ENCODE results near the gene CAMK1D. TPM values are rescaled to one million over a fixed set of nuclear protein-coding genes. Genes with fewer than 3 reads are reported as not detected.
"Not testable (repeated sequence)": the region's sequence is repeated elsewhere in the genome, so short reads cannot be mapped to it uniquely, and the experiment has no call there.

CAMK1D gene
- total RNA-seq, 1 donor from 2014 or later = 7.4 TPM

DNA sequence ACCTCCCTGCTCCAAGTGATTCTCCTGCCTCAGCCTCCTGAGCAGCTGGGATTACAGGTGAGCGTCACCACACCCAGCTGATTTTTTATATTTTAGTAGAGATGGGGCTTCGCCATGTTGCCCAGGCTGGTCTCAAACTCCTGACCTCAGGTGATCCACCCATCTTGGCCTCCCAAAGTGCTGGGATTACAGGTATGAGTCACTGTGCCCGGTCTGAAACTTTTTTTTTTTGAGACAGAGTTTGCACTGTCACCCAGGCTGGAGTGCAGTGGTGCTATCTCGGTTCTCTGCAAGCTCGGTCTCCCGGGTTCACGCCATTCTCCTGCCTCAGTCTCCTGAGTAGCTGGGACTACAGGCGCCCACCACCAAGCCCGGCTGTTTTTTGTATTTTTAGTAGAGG lies 21.0 kb upstream of the CAMK1D start:
- H3K36me3 Mint-ChIP-seq (ENCODE audit: low read depth); H3K27ac Mint-ChIP-seq; DNase-seq (ENCODE audit: low spot score); H3K4me1 Mint-ChIP-seq (ENCODE audit: low read depth); H3K9me3 Mint-ChIP-seq; H3K27me3 Mint-ChIP-seq (ENCODE audit: insufficient read depth); H3K4me3 Mint-ChIP-seq; intact Hi-C loops (cut with micrococcal nuclease): not testable (repeated sequence)

DNA sequence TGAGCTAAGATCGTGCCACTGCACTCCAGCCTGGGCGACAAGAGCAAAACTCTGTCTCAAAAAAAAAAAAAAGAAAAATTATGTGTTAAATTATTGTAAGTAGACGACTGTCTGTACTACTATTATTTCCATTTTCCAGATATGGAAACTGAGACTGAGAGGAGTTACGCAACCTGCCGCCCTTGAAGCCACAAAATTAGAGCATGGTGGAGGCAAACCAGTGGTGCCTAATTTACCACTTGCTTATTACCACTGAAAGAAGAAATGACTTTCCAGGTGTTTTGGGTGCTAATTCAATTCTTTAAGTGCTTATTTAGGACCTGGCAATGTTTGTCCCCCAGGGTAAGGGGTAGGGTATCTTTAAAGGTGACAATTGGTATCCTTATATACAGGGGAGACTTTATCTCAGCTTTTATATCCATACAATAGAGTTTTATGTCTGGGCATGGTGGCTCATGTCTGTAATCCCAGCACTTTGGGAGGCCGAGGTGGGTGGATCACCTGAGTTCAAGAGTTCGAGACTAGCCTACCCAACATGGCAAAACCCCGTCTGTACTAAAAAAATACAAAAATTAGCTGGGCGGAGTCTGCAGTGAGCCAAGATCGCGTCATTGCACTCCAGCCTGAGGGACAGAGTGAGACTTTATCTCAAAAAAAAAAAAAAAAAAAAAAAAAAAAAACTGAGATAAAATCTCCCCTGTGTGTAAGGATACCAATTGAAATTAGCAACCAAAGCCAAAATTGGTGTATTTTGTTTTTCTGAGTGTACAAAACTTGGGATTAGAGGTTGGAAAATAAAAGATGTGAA lies 16.6 kb upstream of the CAMK1D start:
- H3K27me3 Mint-ChIP-seq (ENCODE audit: insufficient read depth) = peaks cover 9% of the 10 kb centered on the region
- H3K4me1 Mint-ChIP-seq (ENCODE audit: low read depth) = peaks cover 5% of the 10 kb centered on the region
- intact Hi-C loops (cut with micrococcal nuclease) = no loop called here
- H3K9me3 Mint-ChIP-seq = no peaks in the 10 kb centered on the region
- no peak overlapping the region for H3K4me3 Mint-ChIP-seq
- DNase-seq (ENCODE audit: low spot score) = no peak
- no peak overlapping the region for H3K27ac Mint-ChIP-seq
- H3K36me3 Mint-ChIP-seq (ENCODE audit: low read depth) = no peaks in the 10 kb centered on the region

DNA sequence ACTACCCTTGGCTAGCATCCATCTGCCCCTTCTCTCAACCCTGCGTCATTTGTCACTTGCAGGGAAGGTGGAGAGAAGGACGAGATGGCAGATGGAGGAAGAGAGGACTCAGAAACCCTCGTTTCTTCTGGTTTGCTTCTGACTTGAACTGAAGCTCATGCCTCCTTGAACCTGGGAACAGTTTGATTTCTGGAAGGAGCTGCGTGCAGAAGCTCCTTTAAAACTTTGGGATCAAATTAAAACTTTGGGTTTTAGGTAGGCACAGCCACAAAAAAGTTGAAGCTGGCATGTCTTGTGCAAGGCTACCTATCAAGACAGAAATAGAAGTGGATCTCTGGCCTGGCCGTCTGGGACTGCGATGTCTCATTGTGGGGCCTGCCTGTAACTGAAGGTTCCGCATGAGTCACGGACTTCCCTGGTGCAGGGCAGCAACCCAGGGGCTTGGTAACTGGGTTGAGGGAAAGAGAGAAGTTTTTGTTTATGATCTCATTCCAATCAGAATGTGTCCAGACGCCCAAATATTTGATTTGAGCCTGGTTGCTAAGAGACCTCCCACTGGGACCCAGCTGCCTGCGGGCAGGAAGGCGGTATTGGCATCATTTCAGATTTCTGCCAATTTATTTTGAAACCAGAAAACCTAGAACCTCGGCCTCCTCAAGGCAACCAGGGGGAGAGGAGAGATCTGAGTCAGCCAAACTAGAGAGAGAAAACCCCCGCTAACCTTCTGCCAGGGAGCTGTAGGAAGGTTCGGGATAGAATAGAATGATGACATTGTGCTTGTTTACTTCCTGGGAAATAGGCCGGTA lies 15.8 kb upstream of the CAMK1D start:
- intact Hi-C loops (cut with micrococcal nuclease) = no loop called here
- Mint-ChIP-seq H3K9me3 (no peaks in the 10 kb centered on the region), H3K4me1 (ENCODE audit: low read depth) (peaks cover 5% of the 10 kb centered on the region), H3K36me3 (ENCODE audit: low read depth) (no peaks in the 10 kb centered on the region), H3K27ac (no peak overlapping the region), H3K4me3 (no peak overlapping the region), H3K27me3 (ENCODE audit: insufficient read depth) (peaks cover 9% of the 10 kb centered on the region)
- DNase-seq (ENCODE audit: low spot score) = no peak

DNA sequence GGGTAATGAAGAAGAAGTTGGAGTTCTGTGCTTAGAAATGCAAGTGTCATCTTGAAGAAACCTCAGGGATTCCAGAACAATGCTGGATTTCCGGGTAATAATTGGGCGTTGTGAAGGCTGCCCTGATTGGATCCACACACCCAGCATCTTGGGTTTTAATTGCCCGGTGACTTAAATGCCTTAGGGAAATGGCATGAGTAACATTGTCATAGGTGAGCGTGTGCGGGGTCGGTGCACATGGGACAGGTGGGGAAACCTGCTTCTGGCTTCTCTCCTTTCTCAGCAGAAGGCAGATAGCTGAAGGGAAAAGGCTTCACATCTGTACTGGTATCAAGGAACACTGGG lies 15.2 kb upstream of the CAMK1D start:
- no peaks in the 10 kb centered on the region for H3K36me3 Mint-ChIP-seq (ENCODE audit: low read depth)
- no peak overlapping the region for H3K4me3 Mint-ChIP-seq
- H3K27me3 Mint-ChIP-seq (ENCODE audit: insufficient read depth) = peaks cover 9% of the 10 kb centered on the region
- intact Hi-C loops (cut with micrococcal nuclease) = no loop called here
- no peaks in the 10 kb centered on the region for H3K9me3 Mint-ChIP-seq
- H3K4me1 Mint-ChIP-seq (ENCODE audit: low read depth) = peaks cover 5% of the 10 kb centered on the region
- H3K27ac Mint-ChIP-seq = no peak overlapping the region
- DNase-seq (ENCODE audit: low spot score) = no peak

DNA sequence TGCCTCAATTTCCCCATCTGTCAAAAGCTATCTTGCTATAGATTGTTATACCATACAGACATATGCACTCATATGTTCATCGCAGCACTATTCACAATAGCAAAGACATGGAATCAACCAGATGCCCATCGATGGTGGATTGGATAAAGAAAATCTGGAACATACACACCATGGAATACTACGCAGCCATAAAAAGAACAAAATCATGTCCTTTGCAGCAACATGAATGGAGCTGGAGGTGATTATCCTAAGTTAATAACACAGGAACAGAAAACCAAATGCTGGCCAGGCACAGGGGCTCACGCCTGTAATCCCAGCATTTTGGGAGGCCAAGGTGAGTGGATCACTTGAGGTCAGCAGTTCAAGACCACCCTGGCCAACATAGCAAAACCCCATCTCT lies 14.2 kb upstream of the CAMK1D start:
- intact Hi-C loops (cut with micrococcal nuclease); H3K4me3 Mint-ChIP-seq; H3K9me3 Mint-ChIP-seq; H3K27ac Mint-ChIP-seq; H3K36me3 Mint-ChIP-seq (ENCODE audit: low read depth); H3K4me1 Mint-ChIP-seq (ENCODE audit: low read depth); DNase-seq (ENCODE audit: low spot score): not testable (repeated sequence)
- peaks cover 12% of the 10 kb centered on the region for H3K27me3 Mint-ChIP-seq (ENCODE audit: insufficient read depth)

DNA sequence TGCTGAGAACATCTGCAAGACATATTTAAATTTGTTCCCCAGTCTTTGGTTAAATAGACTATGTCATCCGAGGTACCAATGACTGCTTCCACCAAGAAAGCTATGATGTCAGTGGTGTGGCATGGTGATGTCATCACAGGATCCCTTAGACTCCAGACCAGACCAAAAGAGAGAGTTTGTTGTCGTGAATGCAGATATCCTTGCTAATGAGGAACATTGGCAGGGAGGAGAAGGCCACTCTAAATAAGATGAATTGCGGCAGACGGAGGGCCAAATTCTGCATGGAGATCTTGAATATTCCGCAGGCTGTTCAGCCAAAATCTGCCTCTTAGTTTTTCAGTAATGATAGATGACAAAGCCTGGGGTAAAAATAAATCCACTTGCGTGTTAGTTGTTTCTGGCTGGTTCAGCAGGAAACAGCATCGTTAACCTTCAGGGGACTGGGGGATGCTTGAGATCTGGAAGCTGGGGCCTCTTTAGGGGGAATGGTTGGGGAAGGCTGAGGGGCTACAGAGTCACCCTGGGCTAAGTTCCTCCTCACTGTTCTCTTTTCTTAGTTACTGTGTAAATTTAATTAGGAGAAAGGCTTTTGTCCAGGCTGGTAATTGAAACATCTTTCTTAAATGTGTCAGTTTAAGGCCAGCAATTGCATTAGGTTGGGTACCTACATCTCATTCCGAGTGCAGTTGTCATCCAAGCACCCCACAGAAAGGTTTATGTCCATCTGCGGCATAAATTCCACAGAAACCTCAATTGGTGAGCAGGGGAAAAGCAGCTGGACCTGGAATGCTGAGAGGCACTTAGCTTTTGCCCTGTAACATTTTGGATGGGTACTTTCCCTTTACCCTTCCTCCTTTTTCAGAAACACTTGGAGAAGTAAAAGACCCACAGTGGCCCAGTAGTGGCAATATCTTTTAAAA lies 11.6 kb upstream of the CAMK1D start:
- Mint-ChIP-seq H3K36me3 (ENCODE audit: low read depth) (no peaks in the 10 kb centered on the region), H3K4me1 (ENCODE audit: low read depth) (peaks cover 9% of the 10 kb centered on the region)

DNA sequence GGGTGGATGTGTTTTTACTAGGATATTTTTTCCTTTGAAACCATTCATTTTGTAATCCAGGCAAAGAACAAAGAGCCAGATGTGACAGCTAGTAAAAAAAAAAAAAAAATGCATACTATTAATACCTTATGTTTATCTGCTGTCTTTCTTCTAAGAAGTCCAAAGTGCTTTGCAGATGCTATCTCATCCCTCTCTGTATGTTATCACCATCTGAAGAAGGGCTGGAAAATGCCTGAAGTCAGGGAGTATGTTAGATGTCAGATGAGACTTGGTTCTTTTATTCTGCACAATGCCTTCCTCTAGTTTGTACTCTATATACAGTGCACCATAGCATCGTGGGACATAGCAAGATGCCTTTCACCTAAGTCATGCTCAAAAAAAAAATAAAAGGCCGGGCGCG lies 10.4 kb upstream of the CAMK1D start:
- no peak overlapping the region for H3K4me3 Mint-ChIP-seq
- H3K4me1 Mint-ChIP-seq (ENCODE audit: low read depth) = peaks cover 5% of the 10 kb centered on the region
- H3K27me3 Mint-ChIP-seq (ENCODE audit: insufficient read depth) = peaks cover 23% of the 10 kb centered on the region
- no peaks in the 10 kb centered on the region for H3K36me3 Mint-ChIP-seq (ENCODE audit: low read depth)
- no peak for DNase-seq (ENCODE audit: low spot score)
- intact Hi-C loops (cut with micrococcal nuclease) = no loop called here
- H3K9me3 Mint-ChIP-seq = no peaks in the 10 kb centered on the region
- H3K27ac Mint-ChIP-seq = no peak overlapping the region

More for the DNA sequence above, 11.6 kb upstream of the CAMK1D start:
- Mint-ChIP-seq H3K4me3 (no peak overlapping the region), H3K9me3 (no peaks in the 10 kb centered on the region), H3K27ac (no peak overlapping the region), H3K27me3 (ENCODE audit: insufficient read depth) (peaks cover 23% of the 10 kb centered on the region)
- intact Hi-C loops (cut with micrococcal nuclease) = no loop called here
- no peak for DNase-seq (ENCODE audit: low spot score)

DNA sequence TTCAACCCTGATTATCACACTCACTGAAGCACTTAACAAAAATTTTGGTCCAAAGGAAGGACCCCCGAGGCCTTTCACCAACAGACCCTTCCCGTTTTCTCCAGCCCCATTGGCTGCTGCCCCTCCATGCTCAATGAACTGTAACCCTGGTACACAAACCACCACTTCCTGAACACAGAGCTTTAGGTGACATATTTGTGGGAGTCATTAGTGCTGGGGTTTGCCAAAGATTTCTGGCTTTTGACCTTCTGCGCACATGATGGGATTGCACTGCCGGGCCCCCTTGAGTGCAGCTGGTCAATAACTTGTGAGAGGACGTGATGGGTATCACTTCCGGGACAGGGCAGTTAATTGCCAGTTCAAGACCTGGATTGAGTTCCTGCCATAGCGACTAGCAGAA lies 9.0 kb upstream of the CAMK1D start:
- Mint-ChIP-seq H3K4me1 (ENCODE audit: low read depth) (peaks cover 10% of the 10 kb centered on the region), H3K27ac (no peak overlapping the region), H3K9me3 (no peaks in the 10 kb centered on the region), H3K36me3 (ENCODE audit: low read depth) (no peaks in the 10 kb centered on the region), H3K4me3 (no peak overlapping the region), H3K27me3 (ENCODE audit: insufficient read depth) (peaks cover 26% of the 10 kb centered on the region)
- intact Hi-C loops (cut with micrococcal nuclease) = loop anchor here (10.0 kb wide), 1 partner anchor 754 kb away; no protein-coding TSS in a partner anchor
- DNase-seq (ENCODE audit: low spot score) = no peak

DNA sequence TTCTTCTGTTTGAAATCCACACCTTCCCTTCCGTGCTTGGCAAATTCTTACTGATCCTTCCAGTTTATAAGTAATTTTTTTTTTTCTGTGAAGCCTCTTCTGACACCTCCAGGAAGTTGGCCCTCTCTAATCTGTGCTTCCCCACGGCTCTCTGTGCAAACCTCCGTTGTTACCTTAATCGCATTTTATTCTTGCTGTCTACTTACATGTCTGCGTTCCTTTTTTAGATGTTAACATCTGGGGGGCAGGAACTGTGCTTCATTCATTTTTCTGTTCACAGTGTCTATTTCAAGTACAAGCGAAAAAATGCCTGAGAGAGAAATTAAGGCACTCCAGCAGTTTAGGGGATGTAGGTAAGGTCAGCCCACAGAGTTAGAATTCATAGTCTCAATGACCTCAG lies 8.4 kb upstream of the CAMK1D start:
- no peak overlapping the region for H3K4me3 Mint-ChIP-seq
- no peaks in the 10 kb centered on the region for H3K9me3 Mint-ChIP-seq
- no peak for DNase-seq (ENCODE audit: low spot score)
- H3K27me3 Mint-ChIP-seq (ENCODE audit: insufficient read depth) = peaks cover 29% of the 10 kb centered on the region
- intact Hi-C loops (cut with micrococcal nuclease) = loop anchor here (10.0 kb wide), 1 partner anchor 754 kb away; no protein-coding TSS in a partner anchor
- H3K27ac Mint-ChIP-seq = no peak overlapping the region
- H3K4me1 Mint-ChIP-seq (ENCODE audit: low read depth) = peaks cover 10% of the 10 kb centered on the region
- H3K36me3 Mint-ChIP-seq (ENCODE audit: low read depth) = no peaks in the 10 kb centered on the region

DNA sequence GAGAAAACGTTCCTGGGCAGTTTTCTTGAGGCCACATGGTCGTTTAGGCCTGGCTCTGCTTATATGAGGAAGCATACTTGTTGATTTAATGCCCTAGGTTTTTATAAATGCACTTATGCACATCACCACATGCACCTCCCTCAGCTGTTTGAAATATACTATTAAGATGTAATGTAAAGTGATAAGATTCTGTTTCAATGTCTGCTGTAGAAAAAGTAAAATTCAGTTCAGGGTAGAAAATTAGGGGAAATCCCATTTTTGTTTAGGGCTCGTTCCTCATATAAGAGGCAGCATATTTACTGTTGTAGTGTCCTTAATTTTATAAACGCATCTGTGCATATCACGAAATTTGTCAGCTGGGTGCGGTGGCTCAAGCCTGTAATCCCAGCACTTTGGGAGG lies 7.8 kb upstream of the CAMK1D start:
- H3K4me1 Mint-ChIP-seq (ENCODE audit: low read depth) = peaks cover 10% of the 10 kb centered on the region
- H3K27ac Mint-ChIP-seq = no peak overlapping the region
- H3K9me3 Mint-ChIP-seq = no peaks in the 10 kb centered on the region
- intact Hi-C loops (cut with micrococcal nuclease) = loop anchor here (10.0 kb wide), 1 partner anchor 753 kb away; no protein-coding TSS in a partner anchor
- H3K36me3 Mint-ChIP-seq (ENCODE audit: low read depth) = no peaks in the 10 kb centered on the region
- no peak for DNase-seq (ENCODE audit: low spot score)
- H3K4me3 Mint-ChIP-seq = no peak overlapping the region
- H3K27me3 Mint-ChIP-seq (ENCODE audit: insufficient read depth) = peaks cover 31% of the 10 kb centered on the region

DNA sequence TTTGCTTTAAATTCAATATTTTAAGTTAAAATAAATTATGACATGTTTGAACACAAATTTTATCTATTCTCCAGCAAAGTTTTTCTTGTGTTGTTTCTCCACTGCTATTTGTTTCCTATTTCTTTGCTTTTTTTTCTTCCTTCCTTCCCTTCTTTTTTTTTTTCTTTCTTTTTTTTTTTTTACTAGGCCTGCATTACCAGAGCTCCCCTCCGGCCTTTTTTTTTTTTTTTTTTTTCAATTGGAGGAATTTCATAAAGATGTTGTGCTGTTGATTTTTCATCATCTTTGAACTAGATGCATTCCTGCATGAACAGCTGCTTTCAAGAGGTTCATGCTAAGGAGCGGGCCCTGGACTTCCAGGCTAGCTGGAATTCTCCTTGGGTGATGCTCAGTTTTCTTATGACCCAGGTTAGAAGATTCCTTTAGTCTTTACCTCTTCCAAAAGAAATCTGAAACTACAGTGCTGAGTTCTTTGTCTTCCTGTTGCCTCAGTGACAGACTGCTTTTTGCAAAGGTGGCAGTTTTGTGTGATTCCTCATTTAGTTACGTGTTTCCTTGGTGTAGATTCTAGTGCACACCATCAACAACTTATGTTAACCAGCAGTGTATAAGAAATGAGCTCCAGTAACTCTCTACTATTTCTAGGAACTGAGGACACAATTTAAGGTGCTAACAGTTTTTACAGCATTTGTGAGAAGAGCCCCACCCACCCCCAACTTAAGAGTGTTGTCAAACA lies 4.8 kb upstream of the CAMK1D start:
- no peak overlapping the region for H3K27ac Mint-ChIP-seq
- intact Hi-C loops (cut with micrococcal nuclease) = loop anchor here (5.0 to 10.0 kb wide), 3 partner anchors 147 to 750 kb away; partner anchors contain the start of genes CDC123 and NUDT5
- H3K4me1 Mint-ChIP-seq (ENCODE audit: low read depth) = peaks cover 23% of the 10 kb centered on the region
- DNase-seq (ENCODE audit: low spot score) = no peak
- H3K9me3 Mint-ChIP-seq = no peaks in the 10 kb centered on the region
- peaks cover 50% of the 10 kb centered on the region for H3K27me3 Mint-ChIP-seq (ENCODE audit: insufficient read depth)
- no peaks in the 10 kb centered on the region for H3K36me3 Mint-ChIP-seq (ENCODE audit: low read depth)
- H3K4me3 Mint-ChIP-seq = no peak overlapping the region

DNA sequence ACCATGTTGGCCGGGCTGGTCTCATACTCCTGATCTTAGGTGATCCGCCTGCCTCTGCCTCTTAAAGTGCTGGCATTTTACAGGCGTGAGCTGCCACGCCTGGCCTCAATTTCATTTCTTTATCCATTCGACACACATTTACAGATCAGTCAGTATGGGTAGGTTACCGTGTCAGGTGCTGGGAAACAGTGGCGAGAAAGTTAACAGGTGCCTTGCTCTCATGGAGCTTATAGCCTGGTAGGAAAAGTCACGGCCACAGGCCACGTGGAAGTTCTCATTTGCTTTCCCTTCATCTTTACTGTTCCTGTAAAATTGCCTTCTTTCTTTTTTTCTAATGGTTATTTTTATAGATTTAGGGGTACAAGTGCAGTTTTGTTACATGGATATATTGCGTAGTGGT lies 2.6 kb upstream of the CAMK1D start:
- intact Hi-C loops (cut with micrococcal nuclease) = loop anchor here (5.0 to 10.0 kb wide), 3 partner anchors 149 to 748 kb away; partner anchors contain the start of genes CDC123 and NUDT5
- peaks cover 54% of the 10 kb centered on the region for H3K27me3 Mint-ChIP-seq (ENCODE audit: insufficient read depth)
- DNase-seq (ENCODE audit: low spot score) = no peak
- no peaks in the 10 kb centered on the region for H3K36me3 Mint-ChIP-seq (ENCODE audit: low read depth)
- peaks cover 31% of the 10 kb centered on the region for H3K4me1 Mint-ChIP-seq (ENCODE audit: low read depth)
- H3K27ac Mint-ChIP-seq = no peak overlapping the region
- H3K9me3 Mint-ChIP-seq = no peaks in the 10 kb centered on the region
- no peak overlapping the region for H3K4me3 Mint-ChIP-seq

All from activated T-helper 1 cell treated with anti-CD3 and anti-CD28 coated beads, Interleukin-12 subunit alpha, Interleukin-12 subunit beta, Interleukin-2, Interleukin-4 antibody, amounts not matched to agents 30 ng/mL and 10 ng/mL and 1 ng/mL, durations not matched to agents 14 hours and 24 hours and 36 hours (primary cell).